NCI-H2196 (cell line): ENCODE results near the gene PIK3CD.
"Not testable (repeated sequence)": the region's sequence is repeated elsewhere in the genome, so short reads cannot be mapped to it uniquely, and the experiment has no call there.

ENCODE experiments used
- DNase-seq: peaks from one replicate; lab custom pipeline; 2025; ENCODE audit not compliant: unreplicated experiment; lab: John Stamatoyannopoulos, UW

The PIK3CD gene

GRCh38 chr1:9653491-9654050, 2.0 kb downstream of the PIK3CD start:
- DNase-seq, result no peak

GRCh38 chr1:9654051-9654833, 2.7 kb downstream of the PIK3CD start:
- no peak for DNase-seq

- DNase-seq, result no peak
Measured at GRCh38 chr1:9654834-9655723, 3.5 kb downstream of the PIK3CD start.

- no peak for DNase-seq
Measured at GRCh38 chr1:9655836-9656235, 4.3 kb downstream of the PIK3CD start.

- no peak for DNase-seq
Measured at GRCh38 chr1:9657521-9658032, 6.0 kb downstream of the PIK3CD start.

- no peak for DNase-seq
Measured at GRCh38 chr1:9658199-9658598, 6.7 kb downstream of the PIK3CD start.

GRCh38 chr1:9659328-9659727, 7.8 kb downstream of the PIK3CD start:
- no peak for DNase-seq

GRCh38 chr1:9663257-9663656, 11.7 kb downstream of the PIK3CD start:
- DNase-seq, result no peak

GRCh38 chr1:9665193-9665592, 13.7 kb downstream of the PIK3CD start:
- DNase-seq, result no peak

GRCh38 chr1:9668080-9668479, 16.5 kb downstream of the PIK3CD start:
- DNase-seq, result no peak

GRCh38 chr1:9670085-9670484, 18.6 kb downstream of the PIK3CD start:
- no peak for DNase-seq

GRCh38 chr1:9671377-9672140, 20.0 kb downstream of the PIK3CD start:
- DNase-seq, result no peak

GRCh38 chr1:9672444-9672843, 20.9 kb downstream of the PIK3CD start:
- no peak for DNase-seq

- DNase-seq, result no peak
Measured at GRCh38 chr1:9675393-9675792, 23.9 kb downstream of the PIK3CD start.

GRCh38 chr1:9676128-9676527, 24.6 kb downstream of the PIK3CD start:
- DNase-seq, result not testable (repeated sequence)

GRCh38 chr1:9676815-9677393, 25.4 kb downstream of the PIK3CD start:
- no peak for DNase-seq

GRCh38 chr1:9680091-9680490, 28.6 kb downstream of the PIK3CD start:
- DNase-seq, result no peak

- DNase-seq, result no peak
Measured at GRCh38 chr1:9680828-9681227, 29.3 kb downstream of the PIK3CD start.

GRCh38 chr1:9684801-9685200, 33.3 kb downstream of the PIK3CD start:
- no peak for DNase-seq

GRCh38 chr1:9687120-9687873, 35.8 kb downstream of the PIK3CD start:
- DNase-seq, result peak; percentile 68
